Esophagus muscularis mucosa (tissue), 4 donors: ENCODE measurements around the gene PDPN. TPM values are rescaled to one million over a fixed set of nuclear protein-coding genes. Genes with fewer than 3 reads are reported as not detected.
A peak's percentile ranks its signal among the peaks of the same experiment; 100 is the strongest.

Source experiments
- DNase-seq: peaks from one replicate; pipeline ENCODE4 v3.0.0-alpha.2; 2017; ENCODE audit errors: extremely low spot score
- H3K27ac ChIP-seq, 4 donors: fragments of 200-600 bp; sonication (generic); replicated peaks in 1 of 4; 1 replicate in 3 of 4; 2 replicates in 1 of 4; pipeline ENCODE4 v1.5.1; 2016 to 2019; ENCODE audit warnings: mild to moderate bottlenecking in 1 of 4
- H3K27me3 ChIP-seq, 4 donors: fragments of 200-600 bp; sonication (generic); one replicate each; pipeline versions ENCODE4 v1.5.1 to v1.6.0; 2016 to 2019
- H3K36me3 ChIP-seq, 4 donors: fragments of 200-600 bp; sonication (generic); one replicate each; pipeline ENCODE4 v1.5.1; 2016 to 2019
- H3K4me1 ChIP-seq, 4 donors: fragments of 200-600 bp; sonication (generic); one replicate each; pipeline ENCODE4 v1.5.1; 2016 to 2019
- H3K4me3 ChIP-seq, 4 donors: fragments of 200-600 bp; sonication (generic); 1 replicate in 2 of 4; 2 replicates in 2 of 4; pipeline ENCODE4 v1.5.1; 2016 to 2019; ENCODE audit warnings: mild to moderate bottlenecking in 4 of 4, moderate library complexity in 1 of 4
- H3K9me3 ChIP-seq, 4 donors: fragments of 200-600 bp; sonication (generic); 1 replicate in 3 of 4; 2 replicates in 1 of 4; pipeline ENCODE4 v1.5.1; 2016 to 2019
- CTCF ChIP-seq, 3 experiments: fragments of 200-600 bp in 2 of 3; fragments of 450-650 bp in 1 of 3; sonication (generic) in 2 of 3; IDR thresholded peaks; one replicate each; pipeline ENCODE4 v1.5.1; 2017 to 2019; ENCODE audit warnings: antibody characterized with exemption in 3 of 3, mild to moderate bottlenecking in 2 of 3, moderate library complexity in 1 of 3
- EP300 ChIP-seq: sonication (generic); formaldehyde crosslinking; IDR thresholded peaks from one replicate; pipeline ENCODE4 v1.6.1; 2017; ENCODE audit warnings: antibody characterized with exemption
- POLR2A ChIP-seq: fragments of 450-650 bp; IDR thresholded peaks from one replicate; pipeline ENCODE4 v1.6.1; 2017; ENCODE audit warnings: antibody characterized with exemption, moderate library complexity, mild to moderate bottlenecking, low read depth
- POLR2AphosphoS5 ChIP-seq, 2 donors: sonication (generic); formaldehyde crosslinking; IDR thresholded peaks; one replicate each; pipeline ENCODE4 v1.6.1; 2017; ENCODE audit warnings: antibody characterized with exemption in 2 of 2
- WGBS: methylation state at CpG from one replicate; pipeline ENCODE4 v1.1.5; 2018; 5-methylcytosine and 5-hydroxymethylcytosine counted together
- intact Hi-C: fragments of 100-400 bp; cut with DNase I; formaldehyde crosslinking; loops from one replicate; pipeline ENCODE4 v1.15.1; 2023
- total RNA-seq, 4 donors: library from RNA; depleted of rRNA; stranded (reverse); fragments of >200 nt; gene quantifications; one replicate each; pipeline versions ENCODE4 v1.1.0 to v1.2.1, GENCODE V29; 2016

The PDPN gene
- 10 to 100 TPM in 3 of 4 donors, 1 to 10 TPM in 1; 6.9 to 23.6 (median 17.1) TPM for total RNA-seq

DNA sequence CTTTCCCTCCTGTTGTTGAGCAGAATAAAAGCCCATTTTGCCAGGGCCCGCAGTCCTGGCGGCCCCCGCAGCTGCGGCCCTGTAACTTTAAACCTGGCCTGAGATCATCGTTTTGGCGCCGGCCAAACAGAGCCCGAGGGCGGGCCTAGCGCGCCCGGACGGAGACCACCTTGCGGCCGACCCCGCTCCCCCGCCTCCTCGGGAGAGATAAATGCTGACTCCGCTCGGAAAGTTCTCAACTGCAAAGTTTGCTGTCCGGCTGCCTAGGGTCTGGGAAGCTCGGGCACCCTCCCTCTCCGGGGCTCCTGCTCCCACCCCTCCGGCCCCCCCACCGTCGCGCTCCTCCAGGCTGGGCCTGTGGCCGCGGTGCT, at the start of gene PDPN:
PDPN (plus strand) TSS at position 238 of the 371 bp plus-strand sequence. CDS start 202 bp downstream, outside the sequence.
- TF ChIP-seq POLR2A (no peak), POLR2AphosphoS5 (IDR thresholded peaks at IDR 0.05) (peak in 1 of 2 donors; percentile 47)
- Histone ChIP-seq H3K4me3 (peak within 1 kb of the TSS; percentile 48 to 60 (median 54)), H3K27ac (peak within 1 kb of the TSS; percentile 71 to 78 (median 74)), H3K36me3 (no peaks in the 10 kb centered on the region), H3K9me3 (no peaks in the 10 kb centered on the region), H3K4me1 (peaks cover 0 to 14% (median 11%) of the 10 kb centered on the region in 4 donors), H3K27me3 (peaks cover 0 to 70% (median 6%) of the 10 kb centered on the region in 4 donors)
- intact Hi-C loops = no loop called here
- DNase-seq = no peak
- WGBS = 0% methylated on average over 17 of the region's 29 CpGs

DNA sequence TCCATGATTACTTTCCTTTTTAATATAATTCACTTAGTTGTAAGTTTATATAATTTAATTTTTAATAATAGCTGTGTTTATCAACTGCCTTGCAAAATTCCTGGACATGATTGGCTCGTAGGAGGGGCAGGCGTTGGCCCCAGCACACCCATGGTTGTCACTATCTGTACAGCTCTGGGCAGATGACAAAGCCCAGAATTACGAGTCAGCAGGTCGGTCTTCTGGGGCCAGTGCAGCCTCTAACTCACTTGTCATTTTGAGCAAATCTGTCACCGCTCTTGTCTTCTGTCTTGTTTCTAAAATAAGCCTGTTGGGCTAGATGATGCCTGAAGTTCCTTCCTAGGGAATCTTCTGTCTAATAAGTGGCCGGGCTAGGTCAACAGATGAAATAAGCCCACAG, 48.4 kb upstream of the PDPN start:
- no peaks in the 10 kb centered on the region for H3K36me3 ChIP-seq
- H3K4me1 ChIP-seq = peaks cover 0 to 9% (median 0%) of the 10 kb centered on the region in 4 donors
- TF ChIP-seq POLR2A (no peak), EP300 (no peak), POLR2AphosphoS5 (IDR thresholded peaks at IDR 0.05) (no peak), CTCF (IDR thresholded peaks at IDR 0.05) (no peak)
- intact Hi-C loops = no loop called here
- H3K27ac ChIP-seq = no peak overlapping the region
- WGBS = 84% methylated on average over 6 of the region's 6 CpGs
- no peaks in the 10 kb centered on the region for H3K27me3 ChIP-seq
- H3K9me3 ChIP-seq = no peaks in the 10 kb centered on the region
- DNase-seq = no peak
- no peak overlapping the region for H3K4me3 ChIP-seq

DNA sequence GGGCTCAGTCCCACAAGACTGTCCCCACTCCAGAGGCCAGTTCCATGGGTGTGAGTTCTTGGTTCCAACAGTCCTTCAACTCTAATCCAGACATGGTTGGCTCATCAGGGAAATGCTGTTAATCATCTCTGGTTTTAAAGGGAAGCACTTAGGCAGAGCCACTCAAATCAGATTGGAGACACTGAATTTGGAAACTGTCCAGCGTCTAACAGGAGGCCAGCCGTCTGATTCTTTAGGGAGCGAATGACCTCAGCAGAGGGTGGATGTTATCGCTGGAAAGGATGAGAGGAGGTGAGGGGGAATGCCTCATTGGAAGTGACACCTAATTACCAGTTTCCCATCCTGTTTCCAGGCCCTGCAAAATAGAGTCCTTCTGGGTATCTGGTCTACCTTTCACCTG, 47.1 kb upstream of the PDPN start:
- whole genome bisulfite sequencing = 70% methylated on average over 4 of the region's 4 CpGs
- DNase-seq = no peak
- Histone ChIP-seq H3K27me3 (no peaks in the 10 kb centered on the region), H3K27ac (no peak overlapping the region), H3K4me3 (no peak overlapping the region), H3K36me3 (no peaks in the 10 kb centered on the region), H3K4me1 (peaks cover 0 to 15% (median 9%) of the 10 kb centered on the region in 4 donors), H3K9me3 (no peaks in the 10 kb centered on the region)
- TF ChIP-seq POLR2AphosphoS5 (IDR thresholded peaks at IDR 0.05) (no peak), EP300 (no peak), POLR2A (no peak), CTCF (IDR thresholded peaks at IDR 0.05) (no peak)
- intact Hi-C loops = no loop called here

DNA sequence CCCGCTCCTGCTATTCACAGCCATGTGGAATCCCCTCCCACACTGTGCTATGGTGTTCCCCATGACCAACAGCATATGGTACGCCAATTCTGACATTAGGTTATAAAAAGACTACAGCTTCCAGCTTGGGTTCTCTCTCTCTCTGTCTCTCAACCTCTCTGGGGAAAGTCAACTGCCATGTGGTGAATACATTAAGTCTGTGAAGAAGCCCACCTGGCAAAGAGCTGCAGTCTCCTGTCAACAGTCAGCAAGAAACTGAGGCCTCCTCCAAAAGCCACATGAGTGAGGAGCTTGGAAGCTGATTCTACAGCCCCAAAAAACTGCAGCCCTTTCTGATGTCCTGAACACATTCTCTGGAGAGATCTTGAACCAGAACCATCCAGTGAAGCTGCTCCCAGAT, 44.8 kb upstream of the PDPN start:
- no peak for TF ChIP-seq POLR2A
- no peak for TF ChIP-seq EP300
- TF ChIP-seq POLR2AphosphoS5 (IDR thresholded peaks at IDR 0.05) = no peak
- TF ChIP-seq CTCF (IDR thresholded peaks at IDR 0.05) = no peak
- no peak for DNase-seq
- no peaks in the 10 kb centered on the region for H3K36me3 ChIP-seq
- H3K27ac ChIP-seq = no peak overlapping the region
- no peak overlapping the region for H3K4me3 ChIP-seq
- 83% methylated on average over 2 of the region's 2 CpGs for WGBS
- intact Hi-C loops = no loop called here
- H3K4me1 ChIP-seq = peaks cover 7 to 18% (median 15%) of the 10 kb centered on the region in 4 donors
- H3K9me3 ChIP-seq = no peaks in the 10 kb centered on the region
- H3K27me3 ChIP-seq = no peaks in the 10 kb centered on the region

GRCh38 chr1:13539683-13540082, 43.9 kb upstream of the PDPN start:
- intact Hi-C loops = no loop called here
- H3K36me3 ChIP-seq = no peaks in the 10 kb centered on the region
- H3K27ac ChIP-seq = no peak overlapping the region
- no peak overlapping the region for H3K4me3 ChIP-seq
- TF ChIP-seq POLR2A (no peak), POLR2AphosphoS5 (IDR thresholded peaks at IDR 0.05) (no peak), EP300 (no peak), CTCF (IDR thresholded peaks at IDR 0.05) (no peak)
- WGBS = 91% methylated on average over 2 of the region's 2 CpGs
- H3K27me3 ChIP-seq = no peaks in the 10 kb centered on the region
- no peaks in the 10 kb centered on the region for H3K9me3 ChIP-seq
- H3K4me1 ChIP-seq = peaks cover 8 to 22% (median 20%) of the 10 kb centered on the region in 4 donors
- no peak for DNase-seq
